Endothelial cell (in vitro differentiated cells): ENCODE measurements around the gene RHBDD3. TPM values are rescaled to one million over a fixed set of nuclear protein-coding genes. Genes with fewer than 3 reads are reported as not detected.

Experiments
- DNase-seq: peaks from one replicate; pipeline ENCODE4 v3.0.0; 2021; ENCODE audit warnings: low spot score
- H3K27ac Mint-ChIP-seq: one replicate; pipeline ENCODE4 v1.8.0; 2021; ENCODE audit warnings: mixed read lengths, inconsistent platforms; ENCODE audit not compliant: unreplicated experiment
- H3K27me3 Mint-ChIP-seq: one replicate; pipeline ENCODE4 v1.8.0; 2021; ENCODE audit warnings: mild to moderate bottlenecking, moderate library complexity, mixed read lengths, inconsistent platforms; ENCODE audit not compliant: unreplicated experiment
- H3K36me3 Mint-ChIP-seq: one replicate; pipeline ENCODE4 v1.8.0; 2021; ENCODE audit warnings: mild to moderate bottlenecking, low read depth, mixed read lengths, inconsistent platforms; ENCODE audit not compliant: unreplicated experiment
- H3K4me1 Mint-ChIP-seq: one replicate; pipeline ENCODE4 v1.8.0; 2021; ENCODE audit warnings: mild to moderate bottlenecking, mixed read lengths, inconsistent platforms; ENCODE audit not compliant: unreplicated experiment
- H3K4me3 Mint-ChIP-seq: one replicate; pipeline ENCODE4 v1.8.0; 2021; ENCODE audit warnings: mild to moderate bottlenecking, mixed read lengths, inconsistent platforms; ENCODE audit not compliant: unreplicated experiment
- H3K9me3 Mint-ChIP-seq: one replicate; pipeline ENCODE4 v1.8.0; 2021; ENCODE audit warnings: mixed read lengths, inconsistent platforms; ENCODE audit not compliant: unreplicated experiment
- CTCF ChIP-seq: fragments of 200-600 bp; sonication (generic); IDR thresholded peaks from one replicate; pipeline ENCODE4 v1.5.0; 2021; ENCODE audit warnings: antibody characterized with exemption; ENCODE audit not compliant: unreplicated experiment
- total RNA-seq: library from RNA; stranded (reverse); fragmentation: NEBNext Ultra II Directional; extraction: Animal tissue kit (Norgen Biotek cat#: 25700); gene quantifications from one replicate; pipeline ENCODE4 v1.2.1, GENCODE V29; 2021; ENCODE audit not compliant: unreplicated experiment

The RHBDD3 gene
- total RNA-seq, 1 donor from 2014 or later = 56.5 TPM

- DNase-seq = no peak
- Mint-ChIP-seq H3K4me3 (no peak overlapping the region), H3K27me3 (peaks cover 3% of the 10 kb centered on the region), H3K4me1 (peaks cover 3% of the 10 kb centered on the region), H3K27ac (peak overlapping the region; percentile 24), H3K36me3 (peaks cover under 1% of the 10 kb centered on the region), H3K9me3 (no peaks in the 10 kb centered on the region)
- TF ChIP-seq CTCF = no peak
Measured at GRCh38 chr22:29258407-29259252, 9.2 kb downstream of the RHBDD3 start.

- Mint-ChIP-seq H3K4me1 (peaks cover 3% of the 10 kb centered on the region), H3K27ac (peak overlapping the region; percentile 24), H3K4me3 (no peak overlapping the region), H3K9me3 (no peaks in the 10 kb centered on the region), H3K36me3 (peaks cover 3% of the 10 kb centered on the region), H3K27me3 (peaks cover 6% of the 10 kb centered on the region)
- no peak for TF ChIP-seq CTCF
- no peak for DNase-seq
Measured at GRCh38 chr22:29257751-29258181, 10.0 kb downstream of the RHBDD3 start.

- Mint-ChIP-seq H3K4me3 (no peak overlapping the region), H3K9me3 (no peaks in the 10 kb centered on the region), H3K36me3 (peaks cover 3% of the 10 kb centered on the region), H3K27me3 (peaks cover 6% of the 10 kb centered on the region), H3K4me1 (peaks cover 3% of the 10 kb centered on the region), H3K27ac (no peak overlapping the region)
- no peak for DNase-seq
- TF ChIP-seq CTCF = no peak
Measured at GRCh38 chr22:29256606-29257325, 11.0 kb downstream of the RHBDD3 start.

GRCh38 chr22:29255064-29255621, 12.6 kb downstream of the RHBDD3 start:
- no peak for TF ChIP-seq CTCF
- Mint-ChIP-seq H3K27ac (no peak overlapping the region), H3K36me3 (peaks cover 3% of the 10 kb centered on the region), H3K4me3 (peak overlapping the region; percentile 23), H3K9me3 (no peaks in the 10 kb centered on the region), H3K4me1 (peaks cover 3% of the 10 kb centered on the region), H3K27me3 (peaks cover 6% of the 10 kb centered on the region)
- DNase-seq = no peak
